CD4-positive, alpha-beta T cell (primary cell): ENCODE measurements around the gene LRRC8D. TPM values are rescaled to one million over a fixed set of nuclear protein-coding genes. Genes with fewer than 3 reads are reported as not detected.

ENCODE experiments used
- ATAC-seq: fragments of 200-7000 bp; cut with Tn5 transposase; one replicate; pipeline ENCODE4 v1.10.0; 2022; ENCODE audit warnings: mild to moderate bottlenecking; ENCODE audit not compliant: poor library complexity
- CTCF ChIA-PET: fragments of 350-600 bp; sonication (Branson Sonifier 250); formaldehyde crosslinking; loops from one replicate; lab custom pipeline; 2021; ENCODE audit warnings: antibody characterized with exemption, inconsistent platforms; lab: Charles Lee
- POLR2A ChIA-PET: fragments of 350-600 bp; sonication (Branson Sonifier 250); formaldehyde crosslinking; loops from one replicate; lab custom pipeline; 2021; ENCODE audit warnings: antibody characterized with exemption, inconsistent platforms; lab: Charles Lee
- DNase-seq, 14 experiments: peaks; one replicate each; pipeline ENCODE4 v3.0.0-alpha.2; 2013 to 2020; ENCODE audit warnings: mixed read lengths in 2 of 14
- H3K27ac ChIP-seq, 2 donors: one replicate each; pipeline versions ENCODE4 v1.5.1 to v1.7.0; 2013; ENCODE audit warnings: low read length in 2 of 2, low read depth in 1 of 2, mild to moderate bottlenecking in 1 of 2
- H3K27me3 ChIP-seq, 2 experiments: 1 replicate in 1 of 2; 2 replicates in 1 of 2; pipeline versions ENCODE4 v1.6.1 to v1.7.0; 2013; ENCODE audit warnings: low read length in 2 of 2, control low read depth in 1 of 2, mild to moderate bottlenecking in 1 of 2, moderate library complexity in 1 of 2; ENCODE audit not compliant: insufficient read depth in 2 of 2, control insufficient read depth in 1 of 2
- H3K36me3 ChIP-seq: one replicate; pipeline ENCODE4 v1.6.1; 2013; ENCODE audit warnings: low read length, control low read depth; ENCODE audit not compliant: insufficient read depth
- H3K4me1 ChIP-seq: one replicate; pipeline ENCODE4 v1.6.1; 2013; ENCODE audit warnings: low read length, control low read depth; ENCODE audit not compliant: insufficient read depth
- H3K4me3 ChIP-seq: one replicate; pipeline ENCODE4 v1.5.1; 2013; ENCODE audit warnings: mild to moderate bottlenecking, low read length, moderate library complexity
- H3K9me3 ChIP-seq, 2 experiments: 1 replicate in 1 of 2; 2 replicates in 1 of 2; pipeline versions ENCODE4 v1.6.1 to v1.7.0; 2013; ENCODE audit warnings: low read length in 2 of 2, mild to moderate bottlenecking in 2 of 2, control low read depth in 1 of 2, moderate library complexity in 1 of 2; ENCODE audit not compliant: control insufficient read depth in 1 of 2, insufficient read depth in 1 of 2
- H3K27ac Mint-ChIP-seq: one replicate; pipeline ENCODE4 v1.8.0; 2020; ENCODE audit warnings: mixed read lengths
- H3K27me3 Mint-ChIP-seq: one replicate; pipeline ENCODE4 v1.8.0; 2021; ENCODE audit warnings: mixed read lengths
- H3K36me3 Mint-ChIP-seq: one replicate; pipeline ENCODE4 v1.8.0; 2021; ENCODE audit warnings: low read depth, mixed read lengths
- H3K4me1 Mint-ChIP-seq: one replicate; pipeline ENCODE4 v1.8.0; 2021; ENCODE audit warnings: low read depth, mixed read lengths
- H3K4me3 Mint-ChIP-seq: one replicate; pipeline ENCODE4 v1.8.0; 2020; ENCODE audit warnings: mild to moderate bottlenecking, mixed read lengths
- H3K9me3 Mint-ChIP-seq: one replicate; pipeline ENCODE4 v1.8.0; 2020; ENCODE audit warnings: mixed read lengths
- intact Hi-C, 2 experiments: fragments of 100-400 bp; cut with DNase I in 1 of 2; cut with micrococcal nuclease in 1 of 2; formaldehyde crosslinking; loops; one replicate each; pipeline versions ENCODE4 v1.15.1 to v1.9.0; 2023 to 2025; cut with DNase I, micrococcal nuclease
- total RNA-seq, 174 experiments: library from RNA in 2 of 174; stranded (reverse) in 2 of 174; gene quantifications; one replicate each; pipeline ENCODE4 v1.2.3 and lab custom pipeline; 2021 to 2026
- TF ChIP-seq, protein P1 (sequence below): fragments of 200-600 bp; IDR thresholded peaks from one replicate; pipeline ENCODE4 v1.8.0; 2022; ENCODE audit warnings: antibody characterized with exemption, mild to moderate bottlenecking

The LRRC8D gene
- total RNA-seq, 2 experiments from 2014 or later: 15.5 to 18.2 TPM

DNA sequence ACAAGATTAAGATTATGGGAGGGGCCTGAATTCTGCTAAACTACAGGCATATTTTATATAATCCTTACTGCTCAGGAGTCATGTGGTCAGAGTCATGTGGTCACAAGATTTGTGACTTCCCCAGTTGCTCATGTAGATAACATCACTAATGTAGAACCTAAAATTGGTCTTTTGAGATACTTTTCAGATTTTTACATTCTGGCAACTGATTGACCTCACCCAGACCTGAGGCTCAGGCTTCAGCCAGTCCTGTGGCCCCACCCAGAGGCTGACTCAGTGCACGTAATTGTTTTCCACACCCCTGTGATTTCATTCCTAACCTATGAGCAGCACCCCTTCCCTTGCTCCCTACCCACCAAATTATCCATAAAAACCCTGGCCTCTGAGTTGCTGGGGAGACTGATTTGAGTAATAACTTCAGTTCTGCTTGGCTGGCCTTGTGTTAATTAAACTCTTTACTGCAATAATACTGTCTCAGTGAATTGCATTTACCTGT is 132.3 kb downstream of the LRRC8D start:
- no peaks in the 10 kb centered on the region for H3K27me3 Mint-ChIP-seq
- DNase-seq: peak in 13 of 14 experiments; percentile 3 to 59 (median 20)
- Histone ChIP-seq H3K27me3 (no peaks in the 10 kb centered on the region), H3K36me3 (no peaks in the 10 kb centered on the region), H3K27ac (no peak overlapping the region), H3K4me3 (no peak overlapping the region), H3K9me3 (no peaks in the 10 kb centered on the region), H3K4me1 (peaks cover 11% of the 10 kb centered on the region)
- ChIA-PET POLR2A (no interaction called here), CTCF (no interaction called here)
- H3K4me1 Mint-ChIP-seq: peaks cover 23% of the 10 kb centered on the region
- peak; percentile 38 for ATAC-seq
- H3K27ac Mint-ChIP-seq: no peak overlapping the region
- H3K36me3 Mint-ChIP-seq: no peaks in the 10 kb centered on the region
- TF ChIP-seq, protein P1, sequence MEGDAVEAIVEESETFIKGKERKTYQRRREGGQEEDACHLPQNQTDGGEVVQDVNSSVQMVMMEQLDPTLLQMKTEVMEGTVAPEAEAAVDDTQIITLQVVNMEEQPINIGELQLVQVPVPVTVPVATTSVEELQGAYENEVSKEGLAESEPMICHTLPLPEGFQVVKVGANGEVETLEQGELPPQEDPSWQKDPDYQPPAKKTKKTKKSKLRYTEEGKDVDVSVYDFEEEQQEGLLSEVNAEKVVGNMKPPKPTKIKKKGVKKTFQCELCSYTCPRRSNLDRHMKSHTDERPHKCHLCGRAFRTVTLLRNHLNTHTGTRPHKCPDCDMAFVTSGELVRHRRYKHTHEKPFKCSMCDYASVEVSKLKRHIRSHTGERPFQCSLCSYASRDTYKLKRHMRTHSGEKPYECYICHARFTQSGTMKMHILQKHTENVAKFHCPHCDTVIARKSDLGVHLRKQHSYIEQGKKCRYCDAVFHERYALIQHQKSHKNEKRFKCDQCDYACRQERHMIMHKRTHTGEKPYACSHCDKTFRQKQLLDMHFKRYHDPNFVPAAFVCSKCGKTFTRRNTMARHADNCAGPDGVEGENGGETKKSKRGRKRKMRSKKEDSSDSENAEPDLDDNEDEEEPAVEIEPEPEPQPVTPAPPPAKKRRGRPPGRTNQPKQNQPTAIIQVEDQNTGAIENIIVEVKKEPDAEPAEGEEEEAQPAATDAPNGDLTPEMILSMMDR: peak; percentile 41
- H3K9me3 Mint-ChIP-seq: no peaks in the 10 kb centered on the region
- intact Hi-C loops: loop anchor here in 1 of 2 experiments (5.0 kb wide), 1 partner anchor 131 kb away; the partner anchor contains the start of gene LRRC8D
- no peak overlapping the region for H3K4me3 Mint-ChIP-seq

DNA sequence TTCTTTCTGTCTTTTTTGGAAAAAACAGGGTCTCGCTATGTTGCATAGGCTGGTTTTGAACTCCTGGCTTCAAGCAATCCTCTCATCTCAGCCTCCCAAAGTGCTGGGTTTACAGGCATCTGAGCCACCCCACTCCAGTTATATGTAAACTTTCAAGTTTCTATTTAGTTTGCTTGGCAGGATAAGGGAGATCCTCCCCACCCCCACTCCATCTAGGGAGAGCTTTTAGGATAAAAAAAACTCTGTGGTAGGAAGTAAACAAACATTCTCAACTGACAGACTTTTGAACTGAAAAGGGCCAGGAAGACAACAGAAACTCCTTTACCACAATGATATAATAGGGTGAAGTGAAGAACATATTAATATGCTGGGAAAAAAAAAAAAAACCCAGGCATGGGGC is 133.1 kb downstream of the LRRC8D start:
- ChIA-PET POLR2A (interaction anchor here (0.7 kb wide), 1 partner anchor 9 kb away, joined by 3 read pairs; no protein-coding TSS in a partner anchor), CTCF (interaction anchor here (1.3 kb wide), 1 partner anchor 149 kb away, joined by 4 read pairs; no protein-coding TSS in a partner anchor)
- intact Hi-C loops: loop anchor here in 1 of 2 experiments (5.0 kb wide), 1 partner anchor 132 kb away; the partner anchor contains the start of gene LRRC8D
- H3K36me3 Mint-ChIP-seq: no peaks in the 10 kb centered on the region
- Histone ChIP-seq H3K9me3 (no peaks in the 10 kb centered on the region), H3K4me1 (peaks cover 11% of the 10 kb centered on the region), H3K36me3 (no peaks in the 10 kb centered on the region), H3K27me3 (no peaks in the 10 kb centered on the region), H3K4me3 (no peak overlapping the region), H3K27ac (no peak overlapping the region)
- H3K27ac Mint-ChIP-seq: no peak overlapping the region
- H3K4me1 Mint-ChIP-seq: peaks cover 31% of the 10 kb centered on the region
- no peaks in the 10 kb centered on the region for H3K27me3 Mint-ChIP-seq
- H3K4me3 Mint-ChIP-seq: no peak overlapping the region
- no peaks in the 10 kb centered on the region for H3K9me3 Mint-ChIP-seq
- TF ChIP-seq, protein P1: no peak
- ATAC-seq: no peak
- no peak for DNase-seq

DNA sequence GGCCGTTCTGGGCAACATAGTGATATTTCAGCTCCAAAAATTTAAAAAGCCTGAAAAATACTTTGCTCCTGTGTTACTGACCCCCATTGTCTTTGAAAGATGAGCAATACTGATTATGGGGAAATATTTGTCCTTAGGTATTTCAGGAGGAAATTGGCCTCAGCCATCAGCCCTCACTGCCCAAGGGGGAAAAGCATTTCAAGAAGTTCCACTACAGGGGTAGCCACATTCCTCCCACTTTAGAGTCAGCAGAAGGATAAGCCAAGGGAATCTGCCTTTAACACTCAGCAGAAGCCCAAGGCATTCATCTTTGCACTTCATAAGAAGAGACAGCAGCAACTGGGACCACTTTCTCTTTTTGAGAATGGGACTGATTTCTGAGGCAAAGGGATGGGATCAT is 133.6 kb downstream of the LRRC8D start:
- H3K4me3 ChIP-seq: no peak overlapping the region
- CTCF ChIA-PET: interaction anchor here (1.3 kb wide), 1 partner anchor 150 kb away, joined by 4 read pairs; no protein-coding TSS in a partner anchor
- no peak for DNase-seq
- ATAC-seq: no peak
- peaks cover 11% of the 10 kb centered on the region for H3K4me1 ChIP-seq
- Mint-ChIP-seq H3K4me3 (no peak overlapping the region), H3K4me1 (peaks cover 36% of the 10 kb centered on the region), H3K27ac (no peak overlapping the region), H3K9me3 (no peaks in the 10 kb centered on the region), H3K36me3 (no peaks in the 10 kb centered on the region), H3K27me3 (no peaks in the 10 kb centered on the region)
- H3K27me3 ChIP-seq: no peaks in the 10 kb centered on the region
- TF ChIP-seq, protein P1: no peak
- intact Hi-C loops: loop anchor here in 1 of 2 experiments (5.0 kb wide), 1 partner anchor 132 kb away; the partner anchor contains the start of gene LRRC8D
- H3K27ac ChIP-seq: no peak overlapping the region
- POLR2A ChIA-PET: no interaction called here
- no peaks in the 10 kb centered on the region for H3K36me3 ChIP-seq
- no peaks in the 10 kb centered on the region for H3K9me3 ChIP-seq
